ENCODE measurements around the gene S100A2.

Gene S100A2

DNA sequence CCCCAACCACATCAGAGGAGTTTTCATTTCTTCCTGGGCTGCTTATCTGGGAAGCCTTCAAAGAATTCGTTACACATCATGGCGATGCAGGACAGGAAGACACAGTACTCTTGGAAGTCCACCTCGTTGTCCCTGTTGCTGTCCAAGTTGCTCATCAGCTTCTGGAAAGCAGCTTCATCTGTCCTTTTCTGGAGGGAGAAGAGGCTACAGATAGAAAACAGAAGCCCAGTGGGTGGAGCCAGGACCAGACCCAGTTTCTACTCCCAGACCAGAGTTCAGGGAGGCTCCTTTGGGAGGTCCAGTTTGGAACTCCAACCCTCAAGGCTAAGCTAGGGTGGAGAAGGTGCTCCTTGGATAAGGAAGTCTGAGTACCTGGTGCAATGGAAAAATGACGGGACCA lies 21.9 kb downstream of the S100A2 start:
- no peak for DNase-seq

DNA sequence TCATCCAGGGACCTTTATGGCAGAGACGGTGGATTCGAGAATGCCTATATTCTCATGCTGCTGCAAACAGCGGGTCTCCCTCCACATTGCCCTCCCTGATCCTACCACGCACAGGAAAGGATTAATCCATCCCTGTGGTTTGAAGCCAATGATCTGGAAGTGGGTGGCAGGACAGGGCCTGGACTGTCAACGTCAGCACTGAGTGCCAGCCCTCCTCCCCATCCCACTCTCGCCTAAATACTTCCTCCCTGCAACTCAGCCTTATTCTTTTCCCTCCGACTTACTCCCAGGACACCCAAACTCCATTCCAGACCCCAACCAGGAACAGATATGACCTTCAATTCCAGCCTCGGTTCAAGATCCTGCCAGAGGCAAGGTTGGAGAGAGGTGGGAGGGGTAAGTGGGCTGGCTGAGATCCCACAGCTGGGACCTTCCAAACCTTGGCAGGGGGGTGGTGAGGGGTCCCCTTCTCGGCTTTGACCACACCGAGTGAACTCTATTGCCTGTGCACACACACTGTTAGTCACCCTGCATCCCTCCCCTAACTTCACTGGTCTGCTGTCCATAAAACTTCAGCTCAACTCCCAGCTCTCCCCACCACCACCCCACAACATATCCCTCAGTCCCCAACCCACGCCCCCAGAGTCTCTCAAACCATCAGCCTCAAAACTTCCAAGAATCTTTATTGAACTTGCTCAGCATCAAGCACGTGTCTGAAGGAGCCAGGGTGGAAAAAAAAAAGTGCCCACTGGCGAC lies 22.5 kb downstream of the S100A2 start:
- no peak for DNase-seq

DNA sequence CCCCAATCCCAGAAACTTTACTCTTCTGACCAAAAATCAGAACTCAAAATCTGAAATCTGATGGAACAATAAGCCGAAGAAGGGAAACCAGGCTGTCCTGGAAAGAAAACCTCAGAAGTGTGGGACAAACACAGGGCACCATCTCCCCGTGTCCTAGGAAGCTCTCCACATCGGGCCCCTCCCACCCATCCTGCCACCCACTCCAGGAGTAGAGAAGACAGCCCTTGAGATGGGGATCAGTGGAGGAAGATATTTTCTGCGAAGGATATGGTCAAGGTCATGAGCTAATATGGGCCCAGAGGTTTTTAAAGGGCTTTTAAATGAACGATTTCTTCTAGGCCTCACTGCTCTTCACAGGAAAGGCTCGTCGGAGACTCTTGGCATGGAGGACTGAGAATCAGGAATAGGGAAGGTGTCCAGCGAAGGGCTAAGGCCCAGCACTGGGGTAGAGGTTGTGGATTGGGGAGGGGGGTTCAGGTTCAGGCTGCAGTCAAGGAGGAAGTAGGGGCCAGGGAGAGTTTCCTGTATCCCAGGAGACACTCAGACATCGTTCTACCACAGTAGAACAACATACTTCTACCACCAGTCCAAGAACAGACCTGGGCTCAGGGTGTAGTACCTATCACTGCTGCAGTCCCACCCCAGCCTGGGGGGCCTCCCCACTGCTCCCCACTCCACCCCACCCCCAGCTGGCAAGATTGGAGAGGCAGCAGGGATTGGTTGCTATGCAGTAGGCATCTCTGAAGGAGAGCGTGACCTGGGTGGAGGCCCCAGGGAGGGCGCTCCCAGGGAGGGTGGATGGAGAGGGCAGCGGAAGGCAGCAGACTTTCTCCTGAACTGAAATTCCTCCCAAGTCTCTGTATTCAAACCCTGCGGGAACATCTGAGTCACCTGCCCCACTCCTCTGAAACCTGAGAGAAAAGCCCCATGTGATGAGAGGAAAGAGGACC lies 23.7 kb downstream of the S100A2 start:
- no peak for DNase-seq

DNA sequence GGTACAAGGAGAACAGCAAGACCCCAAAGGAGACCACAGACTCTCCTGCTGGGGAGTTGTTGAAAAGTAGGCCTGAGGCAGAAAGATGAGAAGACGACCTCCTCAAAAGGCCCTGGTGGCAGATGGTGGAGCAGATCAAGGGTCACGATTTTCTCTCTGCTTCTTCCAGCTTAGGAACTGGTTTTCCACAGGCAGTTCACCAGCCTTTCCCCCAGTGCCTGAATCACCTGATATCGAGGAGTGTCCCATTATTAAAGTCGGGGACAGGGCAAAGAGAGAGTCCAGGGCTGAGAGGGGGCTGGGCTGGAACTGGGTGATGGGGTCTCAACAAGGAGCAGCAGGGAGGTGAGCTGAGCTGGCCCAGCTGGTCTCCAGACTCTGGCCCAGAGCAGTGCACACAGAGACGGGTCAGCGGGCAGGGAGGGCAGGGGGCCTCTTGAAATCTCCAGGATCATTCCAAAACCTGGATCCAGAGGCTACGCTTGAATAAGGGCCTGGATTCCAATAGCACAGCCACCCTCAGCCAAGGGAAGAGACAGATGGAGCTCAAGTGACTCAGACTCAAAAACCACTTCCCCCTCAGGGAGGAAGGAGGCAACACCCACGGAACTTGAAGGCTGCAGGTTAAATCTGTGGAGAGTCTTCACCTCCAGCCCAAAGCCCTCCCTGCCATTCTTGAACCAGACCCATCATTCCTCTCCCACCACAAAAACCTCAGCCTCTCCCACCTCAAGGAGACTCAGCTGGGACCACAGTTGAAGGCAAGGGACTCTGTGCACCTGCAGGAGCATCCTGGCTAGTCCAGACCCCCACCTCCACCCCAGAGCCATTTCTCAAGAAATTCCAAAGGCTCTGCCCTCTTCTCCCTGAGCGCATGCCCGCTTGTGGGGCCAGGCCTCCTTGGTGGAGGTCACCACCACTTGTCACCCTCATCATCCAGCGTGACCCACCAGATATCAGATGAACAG lies 25.0 kb downstream of the S100A2 start, which contains the start of gene S100A5:
Gene S100A5, minus strand, starts transcription at position 541 of the 968 bp plus-strand sequence. CDS start 743 bp downstream, outside the sequence.
- peak; percentile 70 for DNase-seq

DNA sequence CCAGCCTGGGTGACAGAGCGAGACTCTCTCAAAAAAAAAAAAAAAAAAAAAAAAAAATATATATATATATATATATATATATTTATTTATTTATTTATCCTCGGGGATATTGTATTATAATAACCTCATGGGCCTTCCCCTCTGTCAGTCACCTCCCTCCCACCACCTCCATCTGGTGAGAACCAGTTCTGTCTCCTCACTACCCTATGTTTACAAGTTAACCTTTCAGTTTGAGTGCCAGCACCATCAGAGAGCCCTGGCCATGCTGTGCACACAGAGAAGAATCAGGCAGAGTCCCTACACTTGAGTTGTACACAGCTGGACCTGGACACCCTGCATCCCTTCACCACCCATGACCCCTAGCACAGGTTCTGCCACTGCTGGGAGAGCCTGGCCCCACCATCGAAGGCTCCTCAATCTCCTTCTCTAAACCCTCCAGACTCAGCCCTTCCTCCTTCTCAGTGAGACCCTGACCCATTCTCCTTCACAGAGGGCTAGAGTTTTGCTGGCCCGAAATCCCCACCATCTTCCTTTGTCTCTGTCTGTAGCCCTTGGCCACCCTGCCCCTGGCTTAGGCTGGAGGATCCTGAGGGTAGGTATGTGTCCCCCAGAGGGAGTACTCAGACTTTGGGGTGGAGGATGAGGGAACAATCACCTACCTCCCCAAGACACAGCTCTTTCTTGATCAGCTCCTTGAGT lies 26.1 kb downstream of the S100A2 start:
- no peak for DNase-seq

DNA sequence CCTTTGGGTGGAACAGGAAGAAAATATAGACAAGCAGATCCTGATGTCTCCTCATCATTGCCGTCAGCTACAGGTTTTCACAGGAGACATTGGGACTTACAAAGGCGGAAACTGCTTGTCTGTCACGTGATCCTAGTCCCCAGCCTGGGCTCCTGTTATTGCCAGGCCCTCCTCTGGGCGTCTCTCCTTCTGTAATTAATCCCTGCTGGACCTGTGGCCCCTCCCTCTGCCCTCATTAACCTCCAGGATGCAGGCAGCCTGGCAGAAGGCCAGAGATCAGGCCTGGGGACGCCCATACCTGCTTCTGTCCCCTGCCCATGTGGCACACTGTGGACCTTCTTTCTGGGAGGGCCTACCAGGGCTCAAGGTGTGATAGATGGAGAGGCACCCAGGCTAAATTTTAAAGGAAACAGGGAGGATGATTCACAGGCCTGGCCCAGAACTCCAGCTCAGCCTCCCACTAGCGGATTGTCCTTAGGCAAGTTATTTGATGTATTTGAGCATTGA lies 27.3 kb downstream of the S100A2 start:
- no peak for DNase-seq

DNA sequence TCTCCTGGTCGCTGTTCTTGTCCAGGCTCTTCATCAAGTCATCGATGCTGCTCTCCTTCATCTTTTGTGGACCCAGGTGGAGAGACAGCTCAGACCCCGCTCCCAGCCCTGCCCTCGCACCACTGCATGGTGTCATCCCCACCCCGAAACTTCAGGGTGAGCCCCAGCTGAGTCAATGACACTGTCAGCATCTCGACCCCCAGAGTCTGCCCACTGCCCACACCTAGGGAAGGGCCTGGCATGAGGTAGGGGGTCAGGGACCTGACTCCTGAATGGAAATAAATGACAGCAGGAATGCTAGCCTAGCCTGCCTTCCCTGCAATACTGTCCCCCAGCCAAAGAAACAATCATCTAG lies 28.3 kb downstream of the S100A2 start:
- DNase-seq: no peak

DNA sequence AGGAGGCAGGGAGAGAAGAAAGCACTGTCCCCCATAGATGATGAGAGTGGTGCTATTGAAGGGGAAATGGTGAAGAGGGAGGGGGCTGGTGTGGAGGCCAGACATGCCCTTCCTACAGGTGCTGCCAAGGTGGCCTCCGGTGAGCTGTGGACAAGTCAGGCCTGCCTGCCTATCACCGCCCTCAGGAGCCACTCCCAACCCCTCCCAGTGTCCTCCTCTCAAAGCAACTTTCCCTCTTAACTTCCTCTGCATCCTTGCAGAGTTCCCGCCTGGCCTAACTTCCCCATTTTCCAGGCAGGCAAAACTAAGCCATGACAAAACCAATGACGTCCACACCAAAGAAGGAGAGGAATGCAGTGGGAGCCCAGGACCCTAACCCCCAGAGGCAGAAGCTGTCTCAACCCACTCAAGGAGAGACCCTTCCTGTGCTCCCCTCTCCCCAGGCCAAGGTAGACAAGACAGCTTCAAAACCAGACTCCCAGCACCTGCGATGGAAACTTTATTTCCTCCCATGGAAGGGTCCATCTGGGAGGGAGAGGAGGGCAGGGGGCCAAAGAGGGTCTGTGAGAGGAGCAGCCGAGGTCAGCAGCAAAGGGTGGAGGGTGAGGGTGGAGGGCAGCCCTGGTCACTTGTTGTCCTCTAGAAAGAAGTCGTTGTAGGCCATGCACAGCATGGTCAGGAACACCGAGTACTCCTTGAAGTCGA lies 28.8 kb downstream of the S100A2 start:
- no peak for DNase-seq

DNA sequence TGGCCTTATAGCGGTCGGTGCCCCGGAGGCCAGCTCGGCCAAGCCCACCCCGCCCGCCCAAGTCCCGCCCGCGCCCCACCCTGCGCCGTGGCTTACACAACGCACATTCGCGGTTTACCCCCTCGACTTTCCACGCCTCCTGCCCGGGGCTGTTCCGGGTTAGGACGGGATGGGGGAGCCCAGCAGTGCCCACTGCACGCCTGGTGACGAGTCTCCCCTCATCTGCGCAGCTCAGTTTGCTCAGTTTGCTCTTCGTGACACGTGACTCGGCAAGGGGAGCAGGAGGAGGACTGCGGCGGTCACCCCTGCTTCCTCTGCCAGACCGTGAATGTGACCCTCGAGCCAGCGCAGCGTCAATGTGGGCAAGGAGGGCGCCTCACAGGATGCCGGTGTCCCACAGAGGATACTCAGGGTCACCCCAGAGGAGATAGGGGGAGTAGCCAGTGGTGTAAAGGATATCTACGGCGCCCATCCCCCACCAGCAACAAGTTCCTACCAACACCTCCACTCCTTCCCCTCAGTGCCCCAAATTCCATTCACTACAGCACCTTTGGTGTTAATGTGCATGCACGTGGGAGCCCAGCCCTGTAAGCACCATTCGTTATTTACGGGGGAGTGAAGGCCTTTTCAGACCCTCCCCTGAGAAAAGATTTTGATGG lies 29.5 kb downstream of the S100A2 start:
- peak; percentile 87 for DNase-seq

DNA sequence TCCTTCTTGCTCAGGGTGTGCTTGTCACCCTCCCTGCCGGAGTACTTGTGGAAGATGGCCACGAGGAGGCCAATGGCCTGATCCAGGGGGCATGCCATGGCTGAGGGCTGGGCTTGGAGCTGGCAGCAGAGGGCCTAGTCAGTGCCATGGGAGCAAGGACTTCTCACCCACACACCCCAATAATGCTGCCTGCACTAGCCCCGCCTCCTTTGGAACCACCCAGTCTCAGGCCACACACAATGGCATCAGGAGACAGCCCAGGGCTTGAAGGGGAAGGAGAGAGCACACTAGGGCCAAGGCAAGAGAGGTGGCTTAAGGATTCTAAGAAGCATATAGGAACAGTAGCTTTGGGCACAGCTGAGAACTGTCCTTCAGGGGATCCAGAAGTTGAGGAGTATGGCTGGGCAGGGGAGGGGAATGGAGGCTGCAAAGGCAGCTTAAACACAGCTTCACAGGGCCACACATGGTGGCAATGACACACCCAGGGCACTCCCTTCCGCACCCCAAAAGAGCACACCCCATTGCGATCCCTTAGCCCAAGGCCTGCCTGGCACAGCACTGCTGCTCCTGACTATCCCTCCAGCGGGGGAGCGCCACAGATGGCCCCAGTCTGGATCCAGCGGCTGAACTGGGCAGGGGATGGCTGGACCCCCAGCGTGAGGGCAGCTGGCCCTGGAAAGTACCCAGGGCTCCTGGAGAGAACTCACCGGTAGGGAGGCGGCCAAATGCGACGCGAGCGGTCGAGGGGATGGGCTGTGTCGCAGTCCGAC lies 30.2 kb downstream of the S100A2 start, which contains the start of gene S100A6:
Gene S100A6, minus strand, starts transcription at position 750 of the 770 bp plus-strand sequence. Its CDS starts 652 bp downstream, at position 98.
- DNase-seq: peak; percentile 54

DNA sequence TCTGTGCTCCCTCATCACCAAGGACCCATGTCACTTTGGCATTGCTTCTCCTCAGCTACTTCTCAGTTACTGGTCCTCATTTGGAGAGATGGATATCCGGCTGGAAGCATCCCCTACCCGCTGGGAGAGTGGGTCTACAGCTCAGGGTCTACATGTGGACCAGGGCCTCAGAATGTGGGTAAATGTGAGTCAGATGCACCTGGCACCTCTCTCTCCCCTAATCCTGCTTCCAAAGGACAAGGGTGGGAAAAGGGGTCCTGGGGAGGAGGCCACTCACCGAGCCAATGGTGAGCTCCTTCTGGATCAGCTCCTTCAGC lies 30.8 kb downstream of the S100A2 start:
- no peak for DNase-seq

DNA sequence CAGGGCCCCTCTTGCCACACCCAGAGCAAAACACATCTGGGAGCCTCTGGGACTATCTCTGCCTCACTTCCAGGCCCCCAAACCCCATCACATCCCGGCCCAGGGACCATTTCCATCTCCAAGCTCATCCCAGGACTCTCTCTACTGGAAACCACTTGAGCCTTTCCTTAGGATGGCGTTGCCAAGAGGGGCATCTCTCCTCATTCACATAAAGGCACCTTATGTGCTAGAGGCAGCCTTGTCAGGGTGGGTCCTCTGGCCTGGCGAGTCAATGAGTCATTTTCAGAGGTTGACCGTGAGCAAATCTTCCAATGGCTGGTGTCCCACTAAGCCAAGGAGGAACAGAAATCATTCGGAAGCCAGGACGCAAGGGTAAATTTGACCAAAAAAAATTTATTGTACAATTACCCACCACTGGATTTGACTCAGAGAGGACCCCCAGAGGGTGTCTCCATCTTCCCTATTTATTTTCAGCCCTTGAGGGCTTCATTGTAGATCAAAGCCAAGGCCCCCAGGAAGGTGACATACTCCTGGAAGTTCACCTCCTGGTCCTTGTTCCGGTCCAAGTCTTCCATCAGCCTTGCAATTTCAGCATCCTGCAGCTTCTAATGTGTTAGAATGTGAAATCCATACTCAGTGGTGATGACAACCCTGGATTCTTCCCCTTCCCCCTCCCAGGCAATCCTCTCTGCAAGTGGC lies 31.3 kb downstream of the S100A2 start:
- no peak for DNase-seq

DNA sequence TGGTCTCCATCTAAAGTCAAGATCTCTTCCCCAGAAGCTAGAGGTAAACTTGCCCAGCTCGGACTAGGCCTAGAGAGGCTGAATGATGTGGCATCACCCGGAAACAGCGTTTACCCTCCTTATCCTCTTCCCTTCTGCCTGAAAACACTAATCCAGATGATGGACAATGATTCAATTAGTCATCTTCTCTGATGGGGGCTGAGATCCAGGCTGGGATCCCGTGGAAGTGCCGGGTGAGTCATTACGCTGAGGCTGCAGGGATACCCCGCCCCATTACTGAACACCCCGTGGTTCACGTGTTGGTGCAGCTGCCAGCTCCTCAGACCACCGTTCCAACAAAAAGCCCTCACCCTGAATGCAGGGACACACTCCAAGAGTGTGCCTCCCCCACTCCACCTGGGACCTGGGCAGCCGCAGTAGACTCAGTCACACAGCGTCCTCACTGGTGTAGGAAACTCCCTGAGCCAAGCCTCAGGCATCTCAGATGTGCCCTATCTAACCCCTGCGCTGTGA lies 31.9 kb downstream of the S100A2 start:
- DNase-seq: no peak

DNA sequence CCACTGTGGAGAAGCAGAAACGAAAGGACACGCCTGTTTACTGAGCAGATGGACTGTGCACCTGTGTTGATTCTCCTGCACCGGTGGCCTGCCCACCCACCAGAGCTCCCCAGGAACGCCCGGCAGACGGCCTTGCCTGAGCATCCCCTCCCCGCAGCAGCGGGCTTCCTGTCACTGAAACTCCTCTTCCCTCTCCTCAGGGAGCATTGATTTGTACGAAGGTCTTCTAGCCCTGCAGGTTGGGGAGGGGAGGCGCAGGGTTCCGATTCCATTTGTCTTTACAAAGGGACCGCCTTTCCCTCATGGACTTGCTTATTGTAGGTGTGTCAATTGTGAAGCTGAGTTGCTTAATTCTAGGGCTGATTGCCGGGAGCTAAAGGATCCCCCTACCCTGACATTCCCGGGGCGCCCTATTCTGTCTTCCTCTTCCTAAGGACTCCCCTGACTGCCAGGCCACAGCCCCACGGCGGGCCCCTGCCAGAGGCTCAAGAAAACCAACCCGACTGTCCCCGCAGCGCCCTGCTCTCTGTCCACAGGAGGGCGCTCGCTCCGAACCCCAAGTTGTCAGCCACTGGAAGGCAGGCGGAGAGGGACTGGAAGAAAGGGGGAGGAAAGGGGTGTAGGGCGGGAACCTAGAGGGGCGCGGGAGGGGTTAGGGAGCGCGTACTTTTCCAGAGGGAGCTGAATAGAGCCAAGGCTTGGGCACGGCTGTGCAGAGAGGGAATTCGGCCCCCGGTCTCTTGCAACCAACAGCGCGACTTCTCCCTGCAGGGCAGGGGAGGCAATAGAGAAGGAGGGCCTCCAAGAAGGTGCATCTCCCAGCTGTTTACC lies 32.7 kb downstream of the S100A2 start:
- DNase-seq: peak; percentile 82

DNA sequence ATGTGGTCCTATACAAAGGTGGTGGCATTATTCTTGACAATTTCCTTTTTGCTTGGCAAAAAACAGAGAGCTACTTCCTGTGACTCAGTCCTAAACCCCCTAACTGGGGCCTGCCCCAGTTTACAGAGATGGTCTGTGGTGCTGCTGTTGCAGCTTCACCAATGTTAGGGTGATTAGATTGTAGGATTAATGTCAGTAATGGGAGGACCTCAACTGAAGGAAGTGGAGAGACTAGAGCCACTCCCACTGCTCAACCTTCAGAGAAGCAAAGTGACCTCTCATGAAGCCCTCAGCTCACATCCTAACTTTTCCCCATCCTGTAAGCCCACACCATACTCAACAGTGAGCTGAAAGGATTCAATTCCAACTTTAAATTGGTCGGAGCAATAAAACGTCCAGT lies 33.5 kb downstream of the S100A2 start:
- peak; percentile 65 for DNase-seq

DNA sequence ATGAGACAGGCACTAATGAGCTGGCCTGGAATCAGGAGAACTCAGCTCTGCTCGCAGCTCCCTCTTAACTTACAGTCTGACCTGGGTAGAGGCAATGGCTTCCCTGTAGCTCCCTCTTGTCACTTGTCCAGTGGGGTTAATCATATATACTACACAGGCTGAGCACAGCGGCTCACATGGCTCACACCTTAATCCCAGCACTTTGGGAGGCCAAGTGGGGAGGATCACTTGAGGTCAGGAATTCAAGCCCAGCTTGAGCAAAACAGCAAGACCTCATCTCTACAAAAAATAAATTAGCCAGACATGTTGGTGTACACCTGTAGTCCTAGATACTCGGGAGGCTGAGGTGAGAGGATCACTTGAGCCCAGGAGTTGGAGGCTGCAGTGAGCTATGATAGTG lies 34.0 kb downstream of the S100A2 start:
- no peak for DNase-seq

DNA sequence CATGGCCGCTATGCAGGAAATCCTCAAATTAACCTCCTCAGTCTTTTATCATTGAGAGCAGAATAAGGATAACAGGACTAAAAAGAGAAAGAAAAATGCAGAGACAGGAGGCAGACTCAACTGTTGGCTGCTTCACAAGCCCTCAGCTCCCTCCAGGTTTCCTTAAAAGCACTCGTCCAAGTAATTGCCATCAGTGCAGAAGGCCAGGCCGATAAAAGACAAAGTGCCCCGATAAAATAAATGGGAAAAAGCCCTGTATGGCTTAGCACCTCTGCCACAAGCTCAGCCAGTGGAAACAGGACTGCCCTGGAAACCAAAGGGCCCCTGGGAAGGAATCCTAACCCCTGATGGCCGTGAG lies 38.0 kb downstream of the S100A2 start:
- no peak for DNase-seq

DNA sequence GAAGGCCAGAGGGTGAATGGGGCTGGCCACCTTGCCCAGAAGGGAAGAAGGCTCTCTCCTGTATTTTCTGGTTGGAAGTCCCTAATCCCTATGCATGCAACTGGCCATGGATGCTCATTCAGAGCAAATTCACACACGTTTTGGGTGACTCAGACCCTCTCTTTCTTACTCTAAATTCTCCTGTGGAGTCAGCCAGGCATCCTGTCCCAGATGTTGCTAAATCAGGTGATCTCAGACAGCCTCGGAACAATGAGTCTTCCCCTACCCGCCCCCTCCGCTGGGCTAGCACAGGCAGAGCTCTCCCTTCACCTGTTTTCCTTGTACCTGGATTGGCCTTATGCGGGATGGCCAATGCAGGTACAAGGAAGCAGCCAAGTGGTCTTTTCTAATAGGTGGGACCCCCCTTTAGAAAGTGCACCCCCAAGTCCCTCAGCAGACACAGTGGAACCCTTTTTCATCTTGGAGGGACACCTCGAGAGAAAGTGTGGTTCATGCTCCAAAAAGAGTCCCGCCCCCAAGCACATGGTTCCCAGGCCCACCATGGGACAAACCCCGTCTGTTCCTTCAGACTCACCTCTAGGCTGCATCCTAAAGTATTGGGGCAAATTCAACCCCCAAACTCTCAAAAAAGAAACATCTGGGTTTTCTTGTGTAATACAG lies 38.5 kb downstream of the S100A2 start:
- DNase-seq: no peak

Data from CD4-positive, alpha-beta T cell treated with Interleukin-10 for 1 hour (primary cell).